Measurements from ENCODE around the gene SPAST.
"Not testable (repeated sequence)": the region's sequence is repeated elsewhere in the genome, so short reads cannot be mapped to it uniquely, and the experiment has no call there.

The SPAST gene, protein sequence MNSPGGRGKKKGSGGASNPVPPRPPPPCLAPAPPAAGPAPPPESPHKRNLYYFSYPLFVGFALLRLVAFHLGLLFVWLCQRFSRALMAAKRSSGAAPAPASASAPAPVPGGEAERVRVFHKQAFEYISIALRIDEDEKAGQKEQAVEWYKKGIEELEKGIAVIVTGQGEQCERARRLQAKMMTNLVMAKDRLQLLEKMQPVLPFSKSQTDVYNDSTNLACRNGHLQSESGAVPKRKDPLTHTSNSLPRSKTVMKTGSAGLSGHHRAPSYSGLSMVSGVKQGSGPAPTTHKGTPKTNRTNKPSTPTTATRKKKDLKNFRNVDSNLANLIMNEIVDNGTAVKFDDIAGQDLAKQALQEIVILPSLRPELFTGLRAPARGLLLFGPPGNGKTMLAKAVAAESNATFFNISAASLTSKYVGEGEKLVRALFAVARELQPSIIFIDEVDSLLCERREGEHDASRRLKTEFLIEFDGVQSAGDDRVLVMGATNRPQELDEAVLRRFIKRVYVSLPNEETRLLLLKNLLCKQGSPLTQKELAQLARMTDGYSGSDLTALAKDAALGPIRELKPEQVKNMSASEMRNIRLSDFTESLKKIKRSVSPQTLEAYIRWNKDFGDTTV

DNA sequence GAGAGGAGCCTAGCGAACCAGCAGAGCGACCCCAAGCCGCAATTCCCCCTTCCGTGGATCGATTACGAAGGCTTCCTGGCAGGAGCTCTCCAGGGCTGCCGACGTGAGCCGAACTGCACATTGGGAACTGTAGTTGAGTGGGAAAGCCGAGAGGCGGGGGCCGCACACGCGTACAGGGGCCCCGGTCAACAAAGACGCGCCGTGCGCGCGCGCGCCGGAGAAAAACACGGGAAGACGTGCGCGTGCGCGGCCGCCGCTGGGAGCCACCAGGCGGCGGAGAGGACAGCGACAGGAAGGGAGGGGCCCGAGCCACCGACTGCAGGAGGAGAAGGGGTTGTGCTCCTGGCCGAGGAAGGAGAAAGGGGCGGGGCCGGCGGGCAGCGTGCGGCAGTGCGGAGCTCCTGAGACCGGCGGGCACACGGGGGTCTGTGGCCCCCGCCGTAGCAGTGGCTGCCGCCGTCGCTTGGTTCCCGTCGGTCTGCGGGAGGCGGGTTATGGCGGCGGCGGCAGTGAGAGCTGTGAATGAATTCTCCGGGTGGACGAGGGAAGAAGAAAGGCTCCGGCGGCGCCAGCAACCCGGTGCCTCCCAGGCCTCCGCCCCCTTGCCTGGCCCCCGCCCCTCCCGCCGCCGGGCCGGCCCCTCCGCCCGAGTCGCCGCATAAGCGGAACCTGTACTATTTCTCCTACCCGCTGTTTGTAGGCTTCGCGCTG lies at the start of gene SPAST:
Gene SPAST, plus strand, starts transcription at position 247 of the 711 bp plus-strand sequence. Its CDS starts 276 bp downstream, at position 523.
- DNase-seq (ENCODE audit: low read depth in 3 of 3) = peak; percentile 90 to 97 (median 95)

DNA sequence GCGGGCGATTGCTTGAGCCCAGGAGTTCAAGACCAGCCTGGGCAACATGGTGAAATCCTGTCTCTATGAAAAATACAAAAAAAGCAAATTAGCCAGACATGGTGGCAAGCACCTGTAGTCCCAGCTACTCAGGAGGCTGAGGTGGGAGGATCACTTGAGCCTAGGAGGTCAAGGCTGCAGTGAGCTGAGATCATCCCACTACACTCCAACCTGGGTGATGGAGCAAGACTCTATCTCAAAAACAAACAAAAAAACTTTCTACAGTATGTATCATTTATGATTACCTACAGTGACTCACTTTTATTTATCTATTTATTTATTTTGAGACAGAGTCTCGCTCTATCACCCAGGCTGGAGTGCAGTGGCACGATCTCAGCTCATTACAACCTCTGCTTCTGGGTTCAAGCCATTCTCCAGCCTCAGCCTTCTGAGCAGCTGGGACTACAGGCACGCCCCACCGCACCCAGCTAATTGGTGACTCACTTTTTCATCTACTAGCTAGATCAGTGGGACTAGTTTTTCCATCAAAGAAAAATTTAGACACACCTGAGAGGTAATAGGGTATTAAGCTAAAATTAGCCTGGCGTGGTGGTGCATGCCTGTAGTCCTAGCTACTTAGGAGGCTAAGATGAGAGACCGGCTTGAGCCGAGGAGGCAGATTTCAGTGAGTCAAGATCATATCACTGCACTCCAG lies 44.4 kb upstream of the SPAST start:
- not testable (repeated sequence) for DNase-seq (ENCODE audit: low read depth in 3 of 3)

- DNase-seq (ENCODE audit: low read depth in 3 of 3) = not testable (repeated sequence)
Measured at GRCh38 chr2:32034198-32034887, 29.0 kb upstream of the SPAST start.

- peak; percentile 80 to 89 (median 80) for DNase-seq (ENCODE audit: low read depth in 3 of 3)
Measured at GRCh38 chr2:32039447-32040219, 23.7 kb upstream of the SPAST start, which contains the start of gene DPY30. TSS of gene DPY30 (minus strand) at chr2:32039805. CDS start at chr2:32039456, 349 bp downstream.

GRCh38 chr2:32043561-32043960 lies 19.8 kb upstream of the SPAST start:
- DNase-seq (ENCODE audit: low read depth in 3 of 3) = no peak

DNA sequence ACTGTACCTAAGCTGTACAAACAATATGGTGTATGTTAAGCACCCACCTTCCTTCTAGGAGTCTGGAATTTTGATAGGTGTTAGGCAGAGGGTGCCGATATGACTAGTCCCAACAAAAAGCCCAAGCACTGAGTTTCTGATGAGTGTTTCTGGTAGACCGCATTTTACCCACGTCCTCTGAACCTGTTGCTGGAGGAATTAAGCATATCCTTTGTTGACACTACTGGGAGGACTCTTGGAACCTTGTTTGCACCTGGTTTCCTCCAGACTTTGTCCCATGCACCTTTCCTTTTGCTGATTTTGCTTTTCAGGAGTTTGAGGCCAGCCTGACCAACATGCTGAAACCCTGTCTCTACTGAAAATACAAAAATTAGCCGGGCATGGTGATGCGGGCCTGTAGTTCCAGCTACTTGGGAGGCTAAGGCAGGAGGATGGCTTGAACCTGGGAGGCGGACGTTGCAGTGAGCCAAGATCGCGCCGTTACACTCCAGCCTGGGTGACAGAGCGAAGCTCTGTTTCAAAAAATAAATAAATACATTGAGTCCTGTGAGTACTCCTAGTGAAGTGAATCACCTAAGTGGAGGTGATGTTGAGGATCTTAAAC lies 11.4 kb upstream of the SPAST start:
- no peak for DNase-seq (ENCODE audit: low read depth in 3 of 3)

- not testable (repeated sequence) for DNase-seq (ENCODE audit: low read depth in 3 of 3)
Measured at GRCh38 chr2:32054583-32054982, 8.8 kb upstream of the SPAST start.

DNA sequence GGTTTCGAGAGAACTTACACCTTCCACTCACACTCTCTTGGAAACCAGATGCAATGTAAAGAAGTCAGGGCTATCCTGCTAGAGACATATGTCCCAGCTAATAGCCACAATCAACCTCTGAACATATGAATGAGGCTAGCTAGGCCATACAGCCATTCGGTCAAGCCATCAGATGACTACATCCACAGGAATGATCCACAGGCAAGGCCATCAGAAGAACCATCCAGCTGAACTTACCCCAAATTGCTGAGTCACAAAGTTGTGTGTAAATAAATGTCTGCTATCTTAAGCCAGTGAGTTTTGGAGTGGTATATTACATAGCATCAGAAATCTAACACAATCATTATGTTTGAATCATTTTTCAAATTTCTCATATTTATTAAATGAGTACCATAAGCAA lies 5.2 kb upstream of the SPAST start:
- DNase-seq (ENCODE audit: low read depth in 3 of 3) = no peak

DNA sequence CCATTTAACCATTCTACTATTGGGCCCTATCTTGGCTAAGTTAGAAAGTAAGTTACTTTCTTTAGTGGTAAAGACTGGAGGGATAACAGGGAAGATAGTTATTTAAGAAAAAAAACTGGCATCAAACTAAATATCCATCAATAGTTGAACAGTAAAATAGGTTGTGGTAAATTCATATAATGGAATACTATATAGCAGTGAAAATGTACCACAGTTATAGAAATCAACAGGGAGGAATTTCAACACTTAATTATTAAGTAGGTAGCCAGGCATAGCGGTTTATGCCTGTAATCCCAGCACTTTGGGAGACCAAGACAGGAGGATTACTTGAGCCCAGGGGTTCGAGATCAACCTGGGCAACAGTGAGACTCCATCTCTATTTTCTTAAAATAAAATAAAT lies 3.1 kb upstream of the SPAST start:
- no peak for DNase-seq (ENCODE audit: low read depth in 3 of 3)

DNA sequence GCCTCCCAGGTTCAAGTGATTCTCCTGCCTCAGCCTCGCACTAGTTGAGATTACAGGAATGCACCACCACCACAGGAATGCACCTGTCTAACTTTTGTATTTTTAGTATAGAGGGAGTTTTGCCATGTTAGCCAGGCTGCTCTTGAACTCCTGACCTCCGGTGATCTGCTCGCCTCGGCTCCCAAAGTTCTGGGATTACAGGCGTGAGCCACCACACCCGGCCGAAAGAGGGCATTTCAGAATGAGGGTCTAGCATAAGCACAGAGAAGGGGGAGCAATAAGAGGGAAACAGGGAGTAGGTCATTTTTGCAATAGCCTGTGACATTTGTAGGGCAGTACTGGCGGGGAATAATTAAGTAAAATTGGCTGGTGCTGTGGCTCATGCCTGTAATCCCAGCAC lies 1.9 kb upstream of the SPAST start:
- no peak for DNase-seq (ENCODE audit: low read depth in 3 of 3)

- no peak for DNase-seq (ENCODE audit: low read depth in 3 of 3)
Measured at GRCh38 chr2:32061973-32062861, 1.1 kb upstream of the SPAST start.

- peak in 1 of 3 experiments; percentile 7 for DNase-seq (ENCODE audit: low read depth in 3 of 3)
Measured at GRCh38 chr2:32064021-32064601, 755 bp downstream of the SPAST start.

DNA sequence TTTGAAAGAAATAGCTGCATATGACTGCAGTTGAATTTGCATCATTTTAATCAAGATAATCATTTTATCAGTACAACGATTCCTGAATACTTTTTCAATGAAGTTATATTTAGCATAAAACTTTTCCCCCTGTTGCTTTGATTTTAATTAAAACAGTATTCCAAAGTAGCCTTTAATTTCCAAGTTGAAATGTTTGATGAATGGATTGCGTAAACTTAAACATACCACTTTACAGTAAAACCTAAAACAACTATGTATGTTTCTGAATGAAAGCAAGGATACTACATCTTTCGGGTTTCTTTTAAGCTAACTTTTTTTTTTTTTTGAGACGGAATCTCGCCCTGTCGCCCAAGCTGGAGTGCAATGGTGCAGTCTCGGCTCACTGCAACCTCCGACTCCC lies 1.4 kb downstream of the SPAST start:
- no peak for DNase-seq (ENCODE audit: low read depth in 3 of 3)

DNA sequence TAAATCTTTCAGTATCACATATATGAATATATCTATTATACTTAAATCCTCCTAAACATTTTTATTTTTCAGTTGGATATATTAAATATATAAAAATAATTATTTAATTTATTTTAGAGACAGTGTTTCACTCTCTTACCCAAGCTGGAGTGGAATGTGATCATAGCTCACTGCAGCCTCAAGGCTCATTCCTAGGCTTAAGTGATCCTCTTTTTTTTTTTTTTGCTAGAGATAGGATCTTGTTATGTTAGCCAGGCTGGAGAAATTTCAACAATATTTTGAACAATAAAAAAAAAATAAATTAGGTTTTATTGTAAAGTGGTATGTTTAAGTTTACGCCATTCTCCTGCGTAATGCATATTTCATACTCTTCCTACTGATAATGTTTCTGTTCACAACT lies 4.2 kb downstream of the SPAST start:
- DNase-seq (ENCODE audit: low read depth in 3 of 3) = no peak

- DNase-seq (ENCODE audit: low read depth in 3 of 3) = no peak
Measured at GRCh38 chr2:32074134-32074506, 10.8 kb downstream of the SPAST start.

- no peak for DNase-seq (ENCODE audit: low read depth in 3 of 3)
Measured at GRCh38 chr2:32095671-32096070, 32.3 kb downstream of the SPAST start.

DNA sequence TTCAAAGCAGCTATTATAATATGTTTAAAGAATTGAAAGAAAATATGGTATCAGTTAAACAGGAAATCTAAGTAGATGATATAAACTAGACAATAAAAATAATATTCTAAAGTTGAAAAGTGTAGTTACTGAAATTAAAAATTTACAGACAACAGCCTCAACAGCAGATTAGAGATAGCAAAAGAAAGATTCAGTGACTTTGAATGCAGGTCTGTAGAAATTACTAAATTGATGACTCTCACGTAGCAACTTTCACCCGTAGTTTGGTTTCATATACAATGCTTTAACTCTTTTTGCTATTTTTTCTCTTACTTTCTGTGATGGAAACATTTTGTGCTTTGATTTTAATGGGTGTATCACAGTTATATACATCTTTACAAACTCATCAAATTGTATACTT lies 44.8 kb downstream of the SPAST start:
- DNase-seq (ENCODE audit: low read depth in 3 of 3) = no peak

- no peak for DNase-seq (ENCODE audit: low read depth in 3 of 3)
Measured at GRCh38 chr2:32118055-32118454, 54.7 kb downstream of the SPAST start.

GRCh38 chr2:32119161-32119560 lies 55.8 kb downstream of the SPAST start:
- no peak for DNase-seq (ENCODE audit: low read depth in 3 of 3)
